ENCODE results near the gene ZNF175.

DNA sequence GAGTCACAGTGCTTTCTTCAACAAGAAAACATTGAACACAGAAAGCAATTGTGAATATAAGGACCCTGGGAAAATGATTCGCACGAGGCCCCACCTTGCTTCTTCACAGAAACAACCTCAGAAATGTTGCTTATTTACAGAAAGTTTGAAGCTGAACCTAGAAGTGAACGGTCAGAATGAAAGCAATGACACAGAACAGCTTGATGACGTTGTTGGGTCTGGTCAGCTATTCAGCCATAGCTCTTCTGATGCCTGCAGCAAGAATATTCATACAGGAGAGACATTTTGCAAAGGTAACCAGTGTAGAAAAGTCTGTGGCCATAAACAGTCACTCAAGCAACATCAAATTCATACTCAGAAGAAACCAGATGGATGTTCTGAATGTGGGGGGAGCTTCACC, 15.7 kb downstream of the ZNF175 start:
- TF ChIP-seq, protein P1, sequence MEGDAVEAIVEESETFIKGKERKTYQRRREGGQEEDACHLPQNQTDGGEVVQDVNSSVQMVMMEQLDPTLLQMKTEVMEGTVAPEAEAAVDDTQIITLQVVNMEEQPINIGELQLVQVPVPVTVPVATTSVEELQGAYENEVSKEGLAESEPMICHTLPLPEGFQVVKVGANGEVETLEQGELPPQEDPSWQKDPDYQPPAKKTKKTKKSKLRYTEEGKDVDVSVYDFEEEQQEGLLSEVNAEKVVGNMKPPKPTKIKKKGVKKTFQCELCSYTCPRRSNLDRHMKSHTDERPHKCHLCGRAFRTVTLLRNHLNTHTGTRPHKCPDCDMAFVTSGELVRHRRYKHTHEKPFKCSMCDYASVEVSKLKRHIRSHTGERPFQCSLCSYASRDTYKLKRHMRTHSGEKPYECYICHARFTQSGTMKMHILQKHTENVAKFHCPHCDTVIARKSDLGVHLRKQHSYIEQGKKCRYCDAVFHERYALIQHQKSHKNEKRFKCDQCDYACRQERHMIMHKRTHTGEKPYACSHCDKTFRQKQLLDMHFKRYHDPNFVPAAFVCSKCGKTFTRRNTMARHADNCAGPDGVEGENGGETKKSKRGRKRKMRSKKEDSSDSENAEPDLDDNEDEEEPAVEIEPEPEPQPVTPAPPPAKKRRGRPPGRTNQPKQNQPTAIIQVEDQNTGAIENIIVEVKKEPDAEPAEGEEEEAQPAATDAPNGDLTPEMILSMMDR (conservative IDR thresholded peaks at IDR 0.05; ENCODE audit: low read length) = no peak
- TF ChIP-seq EZH2phosphoT487 (IDR thresholded peaks at IDR 0.05; ENCODE audit: borderline replicate concordance) = no peak

All from Loucy (cell line).